ENCODE measurements around the gene TIPRL.
A peak's percentile ranks its signal among the peaks of the same experiment; 100 is the strongest.

The TIPRL gene

DNA sequence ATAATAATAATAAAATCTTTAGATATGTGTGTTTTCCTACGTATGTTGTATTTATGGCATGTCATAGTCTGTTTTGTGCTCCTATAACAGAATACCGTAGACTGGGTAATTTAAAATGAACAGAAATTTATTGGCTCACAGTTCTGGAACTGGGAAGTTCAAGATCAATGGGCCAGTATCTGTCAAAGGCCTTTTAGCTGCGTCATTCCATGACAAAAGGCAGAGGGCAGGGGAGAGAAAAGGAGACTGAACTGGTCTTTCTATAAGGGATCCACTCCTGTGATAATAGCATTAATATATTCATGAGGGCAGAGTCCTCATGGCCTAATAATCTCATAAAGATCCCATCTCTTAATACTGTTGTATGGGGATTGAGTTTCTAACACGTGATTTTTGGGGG is 39.9 kb downstream of the TIPRL start:
- Mint-ChIP-seq H3K27me3 (ENCODE audit: low read depth) (peaks cover 9% of the 10 kb centered on the region), H3K4me1 (no peaks in the 10 kb centered on the region), H3K36me3 (ENCODE audit: low read depth) (no peaks in the 10 kb centered on the region), H3K4me3 (no peak overlapping the region), H3K27ac (no peak overlapping the region), H3K9me3 (peaks cover 5% of the 10 kb centered on the region)
- TF ChIP-seq CTCF (IDR thresholded peaks at IDR 0.05; ENCODE audit: unreplicated experiment in 3 of 3), result no peak

DNA sequence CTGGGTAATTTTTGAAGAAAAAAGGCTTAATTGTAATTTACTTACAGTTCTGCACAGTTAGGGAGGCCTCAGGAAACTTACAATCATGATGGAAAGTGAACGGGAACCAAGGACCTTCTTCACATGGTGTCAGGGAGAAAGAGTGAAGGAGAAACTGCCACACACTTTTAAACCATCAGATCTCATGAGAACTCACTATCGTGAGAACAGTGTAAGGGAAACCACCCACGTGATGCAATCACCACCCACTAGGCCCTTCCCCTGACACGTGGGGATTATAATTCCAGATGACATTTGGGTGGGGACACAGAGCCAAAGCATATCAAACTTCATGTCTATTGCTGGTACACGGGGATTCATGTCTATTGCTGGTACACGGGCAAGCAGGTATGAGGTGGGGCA is 41.7 kb downstream of the TIPRL start:
- no peak for TF ChIP-seq CTCF (IDR thresholded peaks at IDR 0.05; ENCODE audit: unreplicated experiment in 3 of 3)
- H3K36me3 Mint-ChIP-seq (ENCODE audit: low read depth), result no peaks in the 10 kb centered on the region
- H3K27me3 Mint-ChIP-seq (ENCODE audit: low read depth), result peaks cover 13% of the 10 kb centered on the region
- peaks cover 3% of the 10 kb centered on the region for H3K9me3 Mint-ChIP-seq
- H3K4me3 Mint-ChIP-seq, result no peak overlapping the region
- H3K4me1 Mint-ChIP-seq, result no peaks in the 10 kb centered on the region
- H3K27ac Mint-ChIP-seq, result no peak overlapping the region

GRCh38 chr1:168221275-168221674 is 42.5 kb downstream of the TIPRL start:
- Mint-ChIP-seq H3K4me1 (no peaks in the 10 kb centered on the region), H3K36me3 (ENCODE audit: low read depth) (no peaks in the 10 kb centered on the region), H3K4me3 (no peak overlapping the region), H3K27me3 (ENCODE audit: low read depth) (peaks cover 13% of the 10 kb centered on the region), H3K9me3 (peaks cover 3% of the 10 kb centered on the region), H3K27ac (no peak overlapping the region)
- TF ChIP-seq CTCF (IDR thresholded peaks at IDR 0.05; ENCODE audit: unreplicated experiment in 3 of 3), result no peak

DNA sequence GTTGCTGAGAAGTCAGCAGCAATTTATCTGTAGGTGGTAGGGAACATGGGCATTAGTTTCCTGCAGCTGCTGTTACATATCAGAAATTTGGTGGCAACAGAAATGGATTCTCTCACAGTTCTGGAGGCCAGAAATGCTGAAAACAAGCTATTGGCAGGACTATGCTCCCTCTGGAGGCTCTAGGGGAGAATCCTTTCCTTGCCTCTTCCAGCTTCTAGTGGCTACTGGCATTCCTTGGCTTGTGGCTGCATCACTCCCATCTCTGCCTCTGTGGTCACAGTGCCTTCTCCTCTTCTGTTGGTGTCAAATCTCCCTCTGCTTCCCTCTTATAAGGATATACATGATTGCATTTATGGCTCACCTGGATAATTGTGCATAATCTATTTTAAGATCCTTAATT is 44.5 kb downstream of the TIPRL start:
- H3K9me3 Mint-ChIP-seq, result peaks cover 3% of the 10 kb centered on the region
- peaks cover 14% of the 10 kb centered on the region for H3K4me1 Mint-ChIP-seq
- TF ChIP-seq CTCF (IDR thresholded peaks at IDR 0.05; ENCODE audit: unreplicated experiment in 3 of 3), result no peak
- peak overlapping the region in 1 of 3 experiments; percentile 13 for H3K4me3 Mint-ChIP-seq
- H3K27ac Mint-ChIP-seq, result no peak overlapping the region
- no peaks in the 10 kb centered on the region for H3K36me3 Mint-ChIP-seq (ENCODE audit: low read depth)
- peaks cover 13% of the 10 kb centered on the region for H3K27me3 Mint-ChIP-seq (ENCODE audit: low read depth)

DNA sequence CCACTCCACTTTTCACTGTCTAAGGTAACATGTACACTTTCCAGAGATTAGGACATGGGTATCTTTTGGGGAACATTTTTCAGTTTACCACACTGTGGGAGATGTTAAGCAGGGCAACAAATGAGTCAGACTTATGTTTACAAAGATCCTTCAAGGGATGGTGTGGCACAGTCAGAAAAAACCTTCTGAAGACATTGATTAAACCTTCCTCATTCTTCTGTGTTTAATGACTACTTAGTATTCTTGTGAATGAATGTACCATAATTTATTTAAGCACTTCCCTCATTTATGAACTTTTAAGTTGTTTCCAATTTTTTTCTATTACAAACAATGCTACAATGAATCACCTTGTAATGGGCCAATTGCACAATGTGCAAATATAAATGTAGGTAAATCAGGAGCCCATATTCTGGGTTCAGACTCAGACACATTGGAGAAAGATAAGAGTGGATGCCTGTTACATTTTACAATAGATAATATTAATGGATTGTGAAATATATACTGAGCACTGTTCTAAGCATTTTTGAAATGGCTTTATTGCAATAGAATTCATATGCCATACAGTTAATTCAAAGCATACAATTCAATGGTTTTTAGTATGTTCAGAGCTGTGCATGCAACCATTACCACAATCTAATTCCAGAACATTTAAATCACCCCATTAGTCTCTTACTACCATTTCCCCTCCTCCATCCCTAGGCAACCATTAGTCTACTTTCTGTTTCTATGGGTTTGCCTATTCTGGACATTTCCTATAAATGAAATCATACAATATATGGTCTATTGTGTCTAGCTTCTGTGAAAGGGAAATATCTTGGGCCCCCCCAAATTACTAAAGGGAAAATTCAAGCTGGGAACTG is 45.1 kb downstream of the TIPRL start:
- Mint-ChIP-seq H3K9me3 (peaks cover 3% of the 10 kb centered on the region), H3K27me3 (ENCODE audit: low read depth) (peaks cover 13% of the 10 kb centered on the region), H3K4me1 (peaks cover 20% of the 10 kb centered on the region), H3K36me3 (ENCODE audit: low read depth) (no peaks in the 10 kb centered on the region), H3K27ac (no peak overlapping the region), H3K4me3 (peak overlapping the region; percentile 37 to 99 (median 45))
- no peak for TF ChIP-seq CTCF (IDR thresholded peaks at IDR 0.05; ENCODE audit: unreplicated experiment in 3 of 3)

DNA sequence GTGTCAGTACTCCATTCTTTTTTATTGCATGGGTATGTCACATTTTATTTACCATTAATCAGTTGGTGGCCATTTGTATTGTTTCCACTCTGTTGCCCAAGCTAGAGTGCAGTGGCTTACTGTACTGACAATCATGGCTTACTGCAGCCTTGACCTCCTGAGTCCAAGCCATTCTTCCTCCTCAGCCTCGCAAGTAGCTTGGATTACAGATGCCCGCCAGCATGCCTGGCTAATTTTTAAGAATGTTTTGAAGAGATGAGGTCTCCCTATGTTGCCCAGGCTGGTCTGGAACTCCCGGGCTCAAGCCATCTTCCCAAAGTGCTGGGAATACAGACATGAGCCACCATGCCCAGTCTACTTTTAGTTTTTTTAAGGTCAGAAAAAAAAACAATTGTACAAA is 46.2 kb downstream of the TIPRL start:
- H3K36me3 Mint-ChIP-seq (ENCODE audit: low read depth), result no peaks in the 10 kb centered on the region
- peaks cover 3% of the 10 kb centered on the region for H3K9me3 Mint-ChIP-seq
- H3K4me1 Mint-ChIP-seq, result peaks cover 31% of the 10 kb centered on the region
- H3K27me3 Mint-ChIP-seq (ENCODE audit: low read depth), result peaks cover 13% of the 10 kb centered on the region
- H3K4me3 Mint-ChIP-seq, result peak overlapping the region; percentile 94 to 100 (median 99)
- H3K27ac Mint-ChIP-seq, result peak overlapping the region; percentile 90 to 98 (median 94)
- TF ChIP-seq CTCF (IDR thresholded peaks at IDR 0.05; ENCODE audit: unreplicated experiment in 3 of 3), result no peak

Measured in nephron (organoid).